Skeletal muscle tissue (tissue), 4 donors: ENCODE data around the gene GRPEL2. TPM values are rescaled to one million over a fixed set of nuclear protein-coding genes. Genes with fewer than 3 reads are reported as not detected.

Source experiments
- H3K27ac ChIP-seq: one replicate; pipeline ENCODE4 v1.7.0; 2013; ENCODE audit warnings: mild to moderate bottlenecking, low read depth, low read length, inconsistent platforms
- H3K27me3 ChIP-seq, 3 donors: one replicate each; pipeline ENCODE4 v1.7.0; 2013; ENCODE audit warnings: low read length in 3 of 3; ENCODE audit not compliant: control insufficient read depth in 3 of 3, insufficient read depth in 3 of 3
- H3K36me3 ChIP-seq, 3 donors: one replicate each; pipeline ENCODE4 v1.7.0; 2013; ENCODE audit warnings: low read length in 3 of 3; ENCODE audit not compliant: control insufficient read depth in 3 of 3, insufficient read depth in 3 of 3
- H3K4me1 ChIP-seq, 3 donors: one replicate each; pipeline ENCODE4 v1.7.0; 2013; ENCODE audit warnings: low read length in 3 of 3, mild to moderate bottlenecking in 3 of 3; ENCODE audit not compliant: control insufficient read depth in 3 of 3, insufficient read depth in 3 of 3
- H3K4me3 ChIP-seq, 3 donors: one replicate each; pipeline ENCODE4 v1.7.0; 2013; ENCODE audit warnings: low read length in 3 of 3
- H3K9ac ChIP-seq, 3 donors: one replicate each; pipeline ENCODE4 v1.7.0; 2013; ENCODE audit warnings: low read length in 3 of 3, mild to moderate bottlenecking in 3 of 3, moderate library complexity in 2 of 3, low read depth in 1 of 3
- H3K9me3 ChIP-seq, 3 donors: one replicate each; pipeline ENCODE4 v1.7.0; 2013; ENCODE audit warnings: low read length in 3 of 3; ENCODE audit not compliant: control insufficient read depth in 3 of 3
- total RNA-seq: library from RNA; depleted of rRNA; stranded (reverse); fragments of >200 nt; gene quantifications from one replicate; pipeline ENCODE4 v1.2.3, GENCODE V29; 2014
- donor health status: Osteomylitis.

The GRPEL2 gene
- total RNA-seq, 1 donor from 2014 or later: 14.1 TPM

DNA sequence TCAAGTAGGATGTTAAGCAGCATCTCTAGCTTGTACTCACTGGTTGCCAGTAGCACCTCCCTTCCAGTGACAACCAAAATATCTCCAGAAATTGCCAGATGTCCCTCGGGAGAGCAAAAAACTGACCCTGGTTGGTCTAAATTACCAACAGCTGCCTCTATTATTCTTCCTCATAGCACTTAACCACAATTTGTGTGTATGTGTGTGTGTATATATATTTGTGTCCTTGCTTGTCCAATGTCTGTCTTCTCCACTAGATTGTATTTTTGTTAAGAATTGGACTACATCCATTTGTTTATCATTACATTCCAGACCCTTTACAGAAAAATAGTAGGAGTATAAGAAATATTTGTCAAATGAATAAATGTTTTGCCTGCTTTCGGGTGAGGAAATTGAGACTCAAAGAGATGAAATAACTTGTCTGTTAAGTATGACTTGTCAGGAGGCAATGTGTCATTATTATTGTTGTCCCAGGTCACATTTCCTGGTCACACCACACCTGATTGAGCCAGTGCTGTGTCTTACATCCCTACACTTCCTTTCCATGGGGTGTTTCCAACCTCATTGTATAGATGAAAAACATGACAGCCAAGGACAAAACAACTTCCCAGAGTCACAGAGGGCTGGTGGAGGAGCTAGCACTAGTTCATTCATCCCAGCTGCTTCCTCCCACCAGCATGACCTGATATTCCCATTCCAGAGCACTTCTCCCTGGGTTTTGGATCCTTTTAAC, 11.4 kb upstream of the GRPEL2 start:
- peaks cover 49 to 74% (median 69%) of the 10 kb centered on the region in 3 donors for H3K36me3 ChIP-seq
- H3K4me3 ChIP-seq: no peak overlapping the region
- no peak overlapping the region for H3K9ac ChIP-seq
- H3K9me3 ChIP-seq: no peaks in the 10 kb centered on the region
- no peaks in the 10 kb centered on the region for H3K27me3 ChIP-seq
- no peaks in the 10 kb centered on the region for H3K4me1 ChIP-seq
- no peak overlapping the region for H3K27ac ChIP-seq

DNA sequence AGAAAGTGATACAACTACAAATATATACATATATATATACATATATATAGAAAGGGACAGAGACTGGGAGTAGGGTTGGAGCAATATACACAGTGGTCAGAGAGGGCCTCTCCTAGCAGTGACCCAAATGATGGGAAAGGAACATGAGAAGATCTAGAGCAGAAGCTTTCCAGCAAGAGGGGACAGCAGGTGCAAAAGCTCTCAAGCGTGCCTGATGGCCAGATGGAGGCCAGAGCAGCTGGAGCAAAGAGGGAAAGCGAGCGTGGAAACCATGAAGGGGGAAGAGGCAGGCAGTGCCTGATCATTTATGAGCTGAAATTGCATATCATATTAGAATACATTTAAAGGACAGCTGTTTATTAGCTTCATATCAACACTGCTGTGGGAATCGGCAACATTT, 7.6 kb upstream of the GRPEL2 start:
- Histone ChIP-seq H3K4me3 (no peak overlapping the region), H3K4me1 (no peaks in the 10 kb centered on the region), H3K9me3 (no peaks in the 10 kb centered on the region), H3K9ac (no peak overlapping the region), H3K36me3 (peaks cover 47 to 70% (median 69%) of the 10 kb centered on the region in 3 donors), H3K27me3 (no peaks in the 10 kb centered on the region), H3K27ac (no peak overlapping the region)

DNA sequence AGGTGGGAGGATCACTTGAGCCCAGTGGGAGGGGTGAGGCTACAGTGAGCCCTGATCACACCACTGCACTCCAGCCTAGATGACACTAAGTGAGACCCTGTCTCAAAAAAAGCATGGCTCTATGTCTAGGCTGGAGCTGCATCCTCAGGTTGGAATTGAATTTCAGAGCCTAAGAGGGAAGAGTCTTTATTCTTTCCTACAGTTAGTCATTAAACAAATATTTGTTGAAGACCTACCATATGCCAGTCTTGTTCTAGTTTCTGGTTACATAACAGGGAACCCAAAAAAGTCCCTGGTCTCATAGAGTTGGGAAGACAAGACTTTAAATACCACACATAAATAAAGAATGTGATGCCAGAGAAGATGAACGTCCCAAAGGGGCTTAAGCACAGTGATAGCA, 6.9 kb upstream of the GRPEL2 start:
- no peak overlapping the region for H3K9ac ChIP-seq
- H3K36me3 ChIP-seq: peaks cover 42 to 63% (median 63%) of the 10 kb centered on the region in 3 donors
- no peak overlapping the region for H3K27ac ChIP-seq
- no peaks in the 10 kb centered on the region for H3K27me3 ChIP-seq
- no peaks in the 10 kb centered on the region for H3K9me3 ChIP-seq
- no peaks in the 10 kb centered on the region for H3K4me1 ChIP-seq
- no peak overlapping the region for H3K4me3 ChIP-seq

DNA sequence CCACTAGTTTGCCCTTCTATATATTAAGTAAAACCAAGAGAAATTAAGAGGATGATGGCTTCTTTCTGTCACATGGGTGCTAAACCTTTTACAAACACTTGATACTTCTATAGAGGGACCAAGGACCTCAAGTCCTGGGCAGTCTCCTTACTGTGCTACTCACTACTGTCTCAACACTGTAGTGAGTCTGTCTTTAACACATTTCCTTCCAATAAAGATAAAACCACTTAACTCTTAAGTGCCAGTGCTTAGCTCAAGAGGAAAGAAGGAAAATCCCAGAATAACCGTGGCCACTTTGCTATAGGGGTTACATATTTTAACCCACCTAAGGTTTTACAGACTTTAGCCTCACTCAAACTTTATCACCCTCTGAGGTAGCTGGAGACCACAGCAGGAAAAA, 4.4 kb upstream of the GRPEL2 start:
- no peak overlapping the region for H3K9ac ChIP-seq
- H3K27ac ChIP-seq: no peak overlapping the region
- H3K9me3 ChIP-seq: no peaks in the 10 kb centered on the region
- no peaks in the 10 kb centered on the region for H3K27me3 ChIP-seq
- peaks cover 8 to 13% (median 11%) of the 10 kb centered on the region in 3 donors for H3K4me1 ChIP-seq
- H3K36me3 ChIP-seq: peaks cover 28 to 46% (median 44%) of the 10 kb centered on the region in 3 donors
- no peak overlapping the region for H3K4me3 ChIP-seq

DNA sequence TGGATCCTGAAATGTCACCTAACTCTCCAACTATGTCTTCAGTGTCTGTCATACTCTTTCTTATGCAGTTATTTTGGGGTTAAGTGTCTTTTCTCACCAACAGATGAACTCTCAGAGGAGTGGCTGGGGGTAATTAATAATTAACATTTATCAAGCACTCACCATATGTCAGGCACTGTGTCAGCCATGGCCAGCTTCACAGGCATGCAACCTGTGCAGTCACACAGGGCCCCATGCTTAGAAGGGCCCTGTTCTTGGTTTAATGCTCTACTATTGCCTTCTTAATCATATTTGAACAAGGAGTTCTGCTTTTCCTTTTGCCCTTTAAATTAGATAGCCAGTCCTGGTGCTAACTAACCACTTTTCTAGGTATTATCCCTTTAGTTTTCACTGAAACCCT, 3.4 kb upstream of the GRPEL2 start:
- Histone ChIP-seq H3K27ac (no peak overlapping the region), H3K27me3 (no peaks in the 10 kb centered on the region), H3K9me3 (no peaks in the 10 kb centered on the region), H3K9ac (no peak overlapping the region), H3K4me3 (no peak overlapping the region), H3K36me3 (peaks cover 23 to 38% (median 37%) of the 10 kb centered on the region in 3 donors), H3K4me1 (peaks cover 13 to 18% (median 16%) of the 10 kb centered on the region in 3 donors)

DNA sequence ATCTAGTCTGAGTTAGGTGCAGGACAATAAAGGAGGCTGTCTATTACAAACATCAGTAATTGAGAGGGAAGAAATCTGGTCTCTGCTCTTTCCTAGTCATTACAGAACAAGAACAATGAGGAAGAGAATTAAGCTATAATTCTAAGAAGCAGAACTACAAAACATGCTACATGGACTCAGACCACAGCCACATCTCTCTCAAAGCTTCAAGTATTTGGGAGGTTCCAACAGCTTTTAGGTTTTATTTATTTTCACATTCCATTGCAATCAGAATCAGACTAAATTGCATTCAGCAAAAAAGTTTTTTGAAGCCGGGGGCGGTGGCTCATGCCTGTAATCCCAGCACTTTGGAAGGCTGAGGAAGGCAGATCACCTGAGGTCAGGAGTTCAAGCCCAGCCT, 1.1 kb upstream of the GRPEL2 start:
- Histone ChIP-seq H3K36me3 (peaks cover 23 to 37% (median 31%) of the 10 kb centered on the region in 3 donors), H3K9ac (no peak overlapping the region), H3K27ac (no peak overlapping the region), H3K9me3 (no peaks in the 10 kb centered on the region), H3K4me1 (peaks cover 13 to 18% (median 18%) of the 10 kb centered on the region in 3 donors), H3K27me3 (no peaks in the 10 kb centered on the region), H3K4me3 (no peak overlapping the region)

DNA sequence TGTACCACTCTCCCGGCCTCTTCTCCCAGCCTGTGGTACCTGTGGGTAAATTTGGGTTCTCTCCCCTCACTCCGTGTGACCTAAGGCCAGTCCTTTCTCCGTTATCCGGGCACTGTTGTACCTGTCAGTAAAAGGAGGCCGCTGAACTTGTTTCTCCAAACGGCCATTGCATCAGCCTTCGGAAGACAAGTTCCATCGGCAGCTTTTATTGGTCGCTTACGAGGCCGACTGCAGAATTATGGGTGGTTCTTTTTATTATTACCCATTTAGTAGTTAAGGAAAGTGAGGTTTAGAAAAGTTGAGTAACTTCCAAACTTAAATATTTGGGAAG, 558 bp downstream of the GRPEL2 start:
- Histone ChIP-seq H3K27me3 (no peaks in the 10 kb centered on the region), H3K4me3 (peak overlapping the region; percentile 94 to 100 (median 99)), H3K4me1 (peaks cover 13 to 18% (median 18%) of the 10 kb centered on the region in 3 donors), H3K27ac (peak overlapping the region; percentile 59), H3K9ac (peak overlapping the region; percentile 74 to 91 (median 85)), H3K9me3 (no peaks in the 10 kb centered on the region), H3K36me3 (peaks cover 30 to 39% (median 32%) of the 10 kb centered on the region in 3 donors)

DNA sequence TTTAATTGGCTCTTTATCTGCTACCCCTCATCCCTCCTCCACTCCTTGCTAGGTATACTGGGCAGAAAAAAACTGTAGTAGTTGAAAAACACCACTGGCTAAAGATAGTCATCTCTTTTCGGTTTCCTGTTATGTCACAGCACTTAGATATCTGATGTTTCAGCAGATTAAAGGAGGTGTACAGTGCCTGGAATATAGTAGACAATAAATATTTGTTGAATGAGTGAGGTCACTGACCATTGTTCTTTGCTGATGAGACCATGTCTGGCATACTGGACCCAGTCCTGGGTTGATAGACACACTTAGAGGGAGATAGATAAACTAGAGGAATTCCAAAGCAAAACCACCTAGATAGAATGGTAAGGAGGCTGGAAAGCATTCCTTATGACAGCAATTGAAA, 3.2 kb downstream of the GRPEL2 start:
- peaks cover 13 to 18% (median 18%) of the 10 kb centered on the region in 3 donors for H3K4me1 ChIP-seq
- no peak overlapping the region for H3K27ac ChIP-seq
- H3K4me3 ChIP-seq: no peak overlapping the region
- peaks cover 36 to 55% (median 45%) of the 10 kb centered on the region in 3 donors for H3K36me3 ChIP-seq
- no peak overlapping the region for H3K9ac ChIP-seq
- H3K9me3 ChIP-seq: no peaks in the 10 kb centered on the region
- H3K27me3 ChIP-seq: no peaks in the 10 kb centered on the region

DNA sequence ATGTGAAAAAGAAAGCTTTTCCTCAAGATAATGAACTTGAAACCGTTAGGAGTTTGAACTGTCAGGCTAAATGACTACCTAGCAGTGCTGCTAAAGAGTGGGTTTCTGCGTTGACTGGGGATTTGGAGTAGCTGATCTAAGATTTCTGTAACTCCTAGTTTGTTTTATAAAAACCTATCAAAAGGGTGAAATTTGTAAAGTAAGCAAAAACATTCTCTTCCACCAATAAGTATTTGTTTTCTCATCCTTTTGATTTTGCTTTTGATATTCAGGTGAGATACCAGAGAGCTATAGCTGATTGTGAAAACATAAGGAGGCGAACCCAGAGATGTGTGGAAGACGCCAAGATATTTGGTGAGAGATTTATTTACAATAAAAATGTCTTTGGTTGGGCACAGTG, 4.1 kb downstream of the GRPEL2 start:
- no peak overlapping the region for H3K9ac ChIP-seq
- H3K9me3 ChIP-seq: no peaks in the 10 kb centered on the region
- no peaks in the 10 kb centered on the region for H3K27me3 ChIP-seq
- peaks cover 36 to 55% (median 53%) of the 10 kb centered on the region in 3 donors for H3K36me3 ChIP-seq
- no peak overlapping the region for H3K4me3 ChIP-seq
- H3K4me1 ChIP-seq: peaks cover 13 to 18% (median 18%) of the 10 kb centered on the region in 3 donors
- no peak overlapping the region for H3K27ac ChIP-seq

DNA sequence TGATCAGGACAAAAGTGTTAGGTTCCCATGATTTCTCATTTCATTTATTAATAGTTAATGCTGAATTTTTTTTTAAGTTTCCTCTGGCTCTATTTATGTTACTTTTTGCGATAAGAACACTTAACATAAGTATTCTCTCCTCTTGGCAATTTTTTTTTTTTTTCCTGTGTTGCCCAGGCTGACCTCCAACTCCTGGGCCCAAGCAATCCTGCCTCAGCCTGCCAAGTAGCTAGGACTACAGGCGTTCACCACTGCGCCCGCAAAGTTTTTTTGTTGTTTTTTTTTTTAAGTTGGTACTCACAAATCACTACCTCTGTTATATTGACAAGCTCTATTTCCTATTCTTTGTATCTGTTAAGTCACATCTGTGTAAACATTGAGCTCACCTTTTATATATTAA, 6.9 kb downstream of the GRPEL2 start:
- Histone ChIP-seq H3K27me3 (no peaks in the 10 kb centered on the region), H3K27ac (no peak overlapping the region), H3K4me3 (no peak overlapping the region), H3K36me3 (peaks cover 38 to 61% (median 55%) of the 10 kb centered on the region in 3 donors), H3K9ac (no peak overlapping the region), H3K9me3 (no peaks in the 10 kb centered on the region), H3K4me1 (peaks cover under 1 to 2% (median under 1%) of the 10 kb centered on the region in 3 donors)
